ENCODE measurements around the gene CLDN2. TPM values are rescaled to one million over a fixed set of nuclear protein-coding genes. Genes with fewer than 3 reads are reported as not detected.
"Not testable (repeated sequence)": the region's sequence is repeated elsewhere in the genome, so short reads cannot be mapped to it uniquely, and the experiment has no call there.

CLDN2 gene
- total RNA-seq, 2 donors from 2014 or later = not detected

GRCh38 chrX:106952538-106952937, 32.3 kb downstream of the CLDN2 start:
- intact Hi-C loops (cut with DNase I) = no loop called here
- no peak for DNase-seq (ENCODE audit: low spot score)

- intact Hi-C loops (cut with DNase I) = no loop called here
These were observed 32.8 kb downstream of the CLDN2 start for GRCh38 chrX:106952988-106953387.

GRCh38 chrX:106954041-106954440, 33.8 kb downstream of the CLDN2 start:
- DNase-seq (ENCODE audit: low spot score) = no peak
- intact Hi-C loops (cut with DNase I) = no loop called here

More at GRCh38 chrX:106952988-106953387, 32.8 kb downstream of the CLDN2 start:
- no peak for DNase-seq (ENCODE audit: low spot score)

GRCh38 chrX:106955004-106955772, 35.0 kb downstream of the CLDN2 start:
- intact Hi-C loops (cut with DNase I) = no loop called here
- no peak for DNase-seq (ENCODE audit: low spot score)

- intact Hi-C loops (cut with DNase I) = no loop called here
These were observed 37.7 kb downstream of the CLDN2 start for GRCh38 chrX:106957856-106958255.

GRCh38 chrX:106959901-106960300, 39.7 kb downstream of the CLDN2 start:
- intact Hi-C loops (cut with DNase I) = no loop called here
- no peak for DNase-seq (ENCODE audit: low spot score)

More at GRCh38 chrX:106957856-106958255, 37.7 kb downstream of the CLDN2 start:
- no peak for DNase-seq (ENCODE audit: low spot score)

- intact Hi-C loops (cut with DNase I) = no loop called here
- no peak for DNase-seq (ENCODE audit: low spot score)
These were observed 42.9 kb downstream of the CLDN2 start for GRCh38 chrX:106963111-106963510.

GRCh38 chrX:106964290-106964689, 44.1 kb downstream of the CLDN2 start:
- DNase-seq (ENCODE audit: low spot score) = no peak
- intact Hi-C loops (cut with DNase I) = no loop called here

GRCh38 chrX:106966547-106966946, 46.3 kb downstream of the CLDN2 start:
- intact Hi-C loops (cut with DNase I); DNase-seq (ENCODE audit: low spot score): not testable (repeated sequence)

- intact Hi-C loops (cut with DNase I) = no loop called here
- DNase-seq (ENCODE audit: low spot score) = no peak
These were observed 52.7 kb downstream of the CLDN2 start for GRCh38 chrX:106972896-106973295.

- intact Hi-C loops (cut with DNase I) = no loop called here
These were observed 53.4 kb downstream of the CLDN2 start for GRCh38 chrX:106973433-106974149.

GRCh38 chrX:106976416-106976815, 56.2 kb downstream of the CLDN2 start:
- DNase-seq (ENCODE audit: low spot score) = no peak
- intact Hi-C loops (cut with DNase I) = no loop called here

More at GRCh38 chrX:106973433-106974149, 53.4 kb downstream of the CLDN2 start:
- DNase-seq (ENCODE audit: low spot score) = no peak

Other genes with a start within 250 kb of the CLDN2 start
- gene RNF128, start 193.7 kb upstream of the CLDN2 start, total RNA-seq = not detected
- gene TBC1D8B, start 117.7 kb upstream of the CLDN2 start, total RNA-seq = 1 to 10 TPM; 9.2 to 9.4 TPM
- under 1 TPM in 1 of 2 donors, not detected in 1; 0.57 TPM for gene RIPPLY1, start 17.1 kb upstream of the CLDN2 start, total RNA-seq
- 10 to 100 TPM; 19.8 TPM for gene MORC4, start 79.8 kb downstream of the CLDN2 start, total RNA-seq
- gene RBM41, start 198.4 kb downstream of the CLDN2 start, total RNA-seq = 10 to 100 TPM; 11.5 to 15.0 TPM

Data from posterior vena cava (tissue), 2 donors.